HuH-7.5 (cell line): ENCODE measurements around the gene PIK3AP1.
"Not testable (repeated sequence)": the region's sequence is repeated elsewhere in the genome, so short reads cannot be mapped to it uniquely, and the experiment has no call there.

Experiments
- DNase-seq: peaks from one replicate; pipeline ENCODE4 v3.0.0; 2011; ENCODE audit warnings: low spot score

The PIK3AP1 gene

DNA sequence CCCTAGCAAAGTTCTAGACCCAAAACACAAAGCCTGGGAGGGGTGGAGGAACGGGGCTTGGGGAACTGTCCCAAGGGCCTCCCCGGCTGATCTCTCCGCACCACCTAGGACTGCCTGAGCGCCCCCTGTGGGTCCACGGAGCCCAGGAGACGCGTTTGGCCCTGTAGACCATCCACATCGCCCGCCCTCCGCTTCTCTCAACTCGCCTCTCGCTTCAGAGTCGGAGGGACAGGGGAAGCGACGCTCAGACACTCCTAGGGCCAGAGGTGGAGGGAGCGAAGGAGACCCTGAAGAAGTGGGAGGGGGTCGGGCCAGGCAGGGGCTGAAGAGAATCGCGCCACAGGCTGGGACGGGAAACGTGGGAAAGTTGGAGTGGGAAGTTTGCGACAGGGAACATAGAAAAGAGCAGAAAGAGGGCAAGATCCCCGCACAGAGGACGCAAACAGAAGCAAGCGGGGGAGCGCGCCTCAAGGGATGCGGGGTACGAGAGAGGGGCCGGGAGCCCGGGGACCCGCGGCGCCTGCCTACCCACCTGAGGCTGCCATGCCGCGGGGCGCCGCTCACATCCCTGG lies 378 bp downstream of the PIK3AP1 start:
- DNase-seq: peak; percentile 82

DNA sequence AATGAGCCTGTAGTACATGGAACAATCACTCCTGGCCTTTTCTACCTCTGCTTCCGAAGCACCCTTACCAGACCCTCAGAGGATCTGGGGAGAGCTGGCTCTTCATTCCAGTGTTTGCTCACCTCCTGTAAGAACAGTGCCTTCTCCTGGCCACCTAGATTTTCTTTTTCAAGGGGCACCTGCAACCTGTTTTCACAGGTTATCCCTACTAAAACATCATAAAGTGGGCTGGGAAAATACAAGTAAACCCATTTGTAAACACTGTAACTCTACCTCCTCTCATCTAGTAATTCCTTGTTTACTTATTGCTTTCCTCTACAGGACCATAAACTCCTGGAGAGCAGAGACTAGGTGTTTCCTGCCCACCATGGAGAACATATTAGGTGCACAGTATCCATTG lies 1.1 kb downstream of the PIK3AP1 start:
- DNase-seq: no peak

DNA sequence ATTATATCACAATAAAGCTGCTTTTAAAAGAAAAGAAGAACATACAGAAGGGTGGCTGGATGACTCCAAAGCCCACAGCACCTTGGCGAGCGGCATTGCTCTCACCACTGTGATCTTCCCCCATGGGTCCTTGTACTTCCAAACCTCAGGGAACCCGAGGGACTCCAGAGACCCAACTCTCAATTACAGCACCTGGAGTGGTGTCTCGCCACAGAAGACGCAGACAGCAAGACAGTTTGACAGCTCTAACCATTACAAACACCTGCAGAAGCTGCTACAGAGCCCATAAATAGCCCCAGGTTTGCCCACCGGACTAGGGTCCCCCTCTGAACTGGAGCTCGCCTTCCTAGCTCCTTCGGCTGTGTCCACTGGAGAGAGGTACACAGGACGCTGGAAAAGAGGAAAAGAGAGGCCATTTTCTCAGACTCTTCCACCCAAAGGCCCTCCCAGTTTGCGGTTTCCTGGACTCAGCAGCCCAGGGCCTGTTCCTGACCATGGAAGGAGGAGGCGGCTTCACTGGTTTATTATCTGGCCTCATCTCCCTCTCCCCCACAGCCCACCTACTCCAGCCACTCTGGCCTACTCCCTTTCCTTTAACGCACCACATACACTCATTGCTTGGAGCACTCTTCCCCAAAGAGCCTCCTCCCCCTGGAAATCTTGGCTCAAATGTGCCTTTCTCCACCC lies 1.9 kb downstream of the PIK3AP1 start:
- DNase-seq: no peak

DNA sequence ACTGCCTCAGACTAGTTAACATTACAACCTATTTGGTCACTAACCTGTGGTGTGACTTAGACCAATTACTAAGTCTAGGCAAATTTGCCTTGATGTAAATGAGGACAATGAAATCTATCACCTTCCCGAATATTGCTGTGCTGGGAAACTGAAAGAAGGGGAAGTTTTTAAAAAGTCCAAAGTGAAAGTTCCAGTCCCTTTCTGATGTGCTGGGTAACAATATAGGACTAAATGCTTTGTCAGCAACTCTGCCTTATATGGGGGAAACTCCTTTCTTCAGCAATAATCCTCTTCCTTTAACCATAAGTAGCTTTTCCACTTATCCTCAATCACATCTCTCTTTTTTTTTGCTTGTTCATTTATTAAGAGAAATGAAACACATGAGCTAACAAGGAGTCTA lies 3.9 kb downstream of the PIK3AP1 start:
- DNase-seq: no peak

DNA sequence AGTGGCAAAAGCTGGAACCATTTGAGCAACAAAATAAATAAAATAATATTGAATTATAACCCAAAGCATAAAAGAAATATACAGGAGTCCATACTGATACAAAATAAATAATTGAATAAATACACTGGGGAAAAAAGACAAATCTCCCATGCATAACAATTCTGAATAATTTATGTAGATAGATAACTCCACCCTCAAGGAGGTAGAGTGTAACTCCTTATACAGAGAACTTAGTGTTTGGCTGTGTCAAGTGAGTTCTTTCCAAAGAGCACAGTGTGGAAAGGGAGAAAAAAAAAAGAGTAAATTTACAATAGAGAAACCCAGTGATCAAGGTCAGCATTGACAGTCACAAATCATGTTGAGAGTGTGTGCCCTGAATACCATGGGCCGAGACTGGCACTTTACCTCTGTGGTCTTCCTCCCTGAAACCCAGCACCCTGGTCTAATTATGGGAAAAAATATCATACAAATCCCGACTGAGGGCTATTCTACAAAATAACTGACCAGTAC lies 5.5 kb downstream of the PIK3AP1 start:
- no peak for DNase-seq

DNA sequence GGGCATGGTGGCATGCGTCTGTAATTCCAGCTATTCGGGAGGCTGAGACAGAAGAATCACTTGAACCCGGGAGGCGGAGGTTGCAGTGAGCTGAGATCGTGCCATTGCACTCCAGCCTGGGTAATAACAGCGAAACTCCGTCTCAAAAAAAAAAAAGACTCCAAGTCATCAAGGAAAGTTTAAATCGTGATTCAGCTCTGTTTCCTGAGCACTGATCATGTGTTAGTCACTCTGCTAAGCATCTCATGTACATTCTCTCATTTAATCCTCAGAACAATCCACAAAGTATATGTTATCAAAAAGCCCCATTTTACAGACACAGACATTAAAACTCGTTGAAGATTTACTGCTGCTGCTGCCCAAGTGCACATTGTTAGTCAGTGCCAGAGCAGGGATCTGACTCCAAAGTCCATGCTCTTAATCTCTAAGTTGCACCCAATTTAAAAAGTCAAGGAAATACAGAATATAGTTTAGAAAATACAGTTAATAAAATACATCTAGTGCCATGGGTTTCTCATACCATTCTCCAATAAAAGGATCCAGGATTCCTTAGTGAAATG lies 6.2 kb downstream of the PIK3AP1 start:
- no peak for DNase-seq

DNA sequence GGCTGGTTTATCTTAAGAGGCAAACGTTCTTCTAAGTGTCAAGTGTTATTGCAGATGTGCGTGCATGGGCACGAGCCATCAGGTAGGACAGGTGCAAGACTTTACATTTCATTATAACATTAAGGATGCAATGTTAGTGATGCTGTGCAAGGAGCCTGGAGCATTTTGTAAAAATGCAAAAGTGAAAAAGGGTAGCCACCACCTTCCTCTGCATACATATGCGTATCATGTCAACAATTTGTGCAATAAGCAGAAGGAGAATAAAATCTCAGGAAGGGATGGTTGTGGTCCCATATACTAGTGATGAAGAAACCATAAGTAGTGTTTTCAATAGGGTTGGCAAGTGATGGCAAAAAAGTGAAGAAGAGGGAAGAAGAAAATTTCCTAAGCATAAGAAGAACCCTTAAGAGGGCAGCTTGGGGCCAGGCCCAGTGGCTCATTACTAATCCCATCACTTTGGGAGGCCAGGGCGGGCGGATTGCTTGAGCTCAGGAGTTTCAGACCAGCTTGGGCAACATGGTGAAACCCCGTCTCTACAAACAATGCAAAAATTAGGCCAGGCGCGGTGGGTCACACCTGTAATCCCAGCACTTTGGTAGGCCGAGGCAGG lies 7.5 kb downstream of the PIK3AP1 start:
- no peak for DNase-seq

DNA sequence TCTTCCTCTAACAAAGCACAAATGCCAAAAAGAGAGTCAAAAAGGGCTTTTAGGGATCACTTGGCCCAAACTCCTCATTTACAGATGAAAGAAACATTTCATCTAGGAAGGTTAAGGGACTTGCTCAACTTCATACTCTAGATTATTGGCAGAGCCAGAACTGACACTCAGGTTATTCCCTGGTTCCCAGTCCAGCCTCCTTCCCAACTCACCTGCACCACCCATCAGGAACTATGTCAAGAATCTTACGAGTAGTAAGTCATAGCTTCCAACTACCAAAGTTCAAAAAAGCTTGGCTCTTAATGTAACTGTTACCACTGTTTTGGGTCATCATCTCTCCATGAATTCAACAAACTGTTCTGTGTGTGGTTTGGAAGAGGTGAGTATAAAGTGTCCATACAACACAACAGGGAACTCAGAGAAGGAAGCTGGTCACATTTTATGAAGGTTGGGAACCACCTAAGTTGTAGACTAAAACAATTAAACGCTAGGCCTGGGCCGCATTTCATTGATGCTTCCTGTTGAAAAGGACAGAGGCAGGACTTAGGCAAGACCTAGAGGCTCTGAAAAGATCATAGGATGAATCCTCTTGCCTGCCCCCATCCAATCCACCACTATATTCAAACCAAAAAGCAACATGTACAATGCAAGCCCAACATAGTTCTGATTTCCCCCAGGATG lies 9.1 kb downstream of the PIK3AP1 start:
- no peak for DNase-seq

DNA sequence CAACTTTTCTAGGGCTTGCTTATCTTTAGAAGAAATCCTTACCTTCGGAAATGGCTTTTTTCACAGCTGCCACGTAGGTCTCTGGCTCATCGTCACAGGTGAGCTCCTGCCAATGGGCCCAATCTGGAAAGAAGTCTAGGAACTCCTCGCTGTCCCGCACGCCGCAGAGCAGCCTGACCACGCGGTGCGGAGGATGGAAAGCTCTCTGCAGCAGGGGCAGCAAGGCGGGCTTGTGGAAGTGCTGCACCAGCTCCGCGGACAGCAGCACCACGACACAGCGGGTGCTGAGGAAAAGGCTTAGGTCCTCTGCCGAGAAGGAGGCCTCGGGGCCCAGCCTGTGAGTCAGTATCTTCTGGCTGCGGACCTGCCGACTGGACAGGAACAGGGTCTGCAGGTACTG lies 10.8 kb downstream of the PIK3AP1 start:
- DNase-seq: no peak

DNA sequence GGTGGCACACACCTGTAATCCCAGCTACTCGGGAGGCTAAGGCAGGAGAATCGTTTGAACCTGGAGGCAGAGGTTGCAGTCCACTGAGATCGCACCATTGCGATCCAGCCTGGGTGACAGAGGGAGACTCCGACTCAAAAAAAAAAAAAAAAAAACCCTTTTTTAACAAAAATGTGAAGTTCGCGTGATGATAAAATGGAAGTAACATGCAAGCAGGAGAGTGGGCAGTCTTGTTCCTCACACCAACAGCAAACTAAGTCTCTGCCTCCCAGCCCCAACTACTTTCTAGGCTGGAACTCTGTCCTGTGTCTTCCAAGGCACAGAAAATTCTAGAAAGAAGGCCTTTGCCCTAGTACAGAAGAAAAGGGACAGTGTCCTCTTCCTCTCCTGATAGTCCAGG lies 11.3 kb downstream of the PIK3AP1 start:
- DNase-seq: no peak

DNA sequence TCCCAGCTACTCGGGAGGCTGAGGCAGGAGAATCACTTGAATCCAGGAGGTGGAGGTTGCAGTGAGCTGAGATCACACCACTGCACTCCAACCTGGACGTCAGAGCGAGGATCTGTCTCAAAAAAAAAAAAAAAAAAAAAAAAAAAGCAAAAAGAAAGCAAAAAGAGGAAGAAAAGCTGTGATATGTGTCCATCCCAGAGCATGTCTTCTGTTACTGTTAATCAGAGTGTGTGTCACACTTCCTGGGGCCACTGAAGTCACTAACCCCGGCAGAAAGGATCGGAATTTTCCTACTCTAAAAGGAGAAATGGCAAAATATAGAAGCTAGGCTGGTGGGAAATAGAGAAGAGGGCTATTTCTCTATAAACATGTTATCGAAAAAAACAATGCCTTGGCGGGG lies 11.9 kb downstream of the PIK3AP1 start:
- no peak for DNase-seq

DNA sequence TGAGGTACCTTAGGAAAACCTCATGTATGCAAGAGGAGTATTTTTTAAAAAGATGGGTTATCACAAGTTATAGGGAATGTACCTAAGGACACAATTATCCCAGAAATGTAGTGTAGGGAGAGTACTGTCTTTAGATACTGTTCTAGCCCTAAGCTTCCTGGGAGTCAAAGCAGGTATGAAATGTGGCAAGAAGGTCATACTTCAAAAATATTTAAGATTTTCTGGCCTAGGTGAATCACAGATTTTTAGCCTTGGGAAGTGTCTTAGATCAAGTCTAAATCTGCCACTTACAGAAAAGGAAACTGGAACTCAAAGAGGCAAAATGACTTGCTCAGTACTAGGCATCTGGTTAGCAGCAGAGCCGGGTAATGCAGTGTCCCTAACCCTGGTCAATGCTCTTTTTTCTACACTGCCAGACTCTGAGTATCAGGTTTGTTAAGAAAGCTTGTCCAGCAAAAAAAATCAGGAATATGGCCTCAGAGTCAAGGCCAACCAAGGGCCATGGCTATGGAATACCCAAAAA lies 13.9 kb downstream of the PIK3AP1 start:
- no peak for DNase-seq

DNA sequence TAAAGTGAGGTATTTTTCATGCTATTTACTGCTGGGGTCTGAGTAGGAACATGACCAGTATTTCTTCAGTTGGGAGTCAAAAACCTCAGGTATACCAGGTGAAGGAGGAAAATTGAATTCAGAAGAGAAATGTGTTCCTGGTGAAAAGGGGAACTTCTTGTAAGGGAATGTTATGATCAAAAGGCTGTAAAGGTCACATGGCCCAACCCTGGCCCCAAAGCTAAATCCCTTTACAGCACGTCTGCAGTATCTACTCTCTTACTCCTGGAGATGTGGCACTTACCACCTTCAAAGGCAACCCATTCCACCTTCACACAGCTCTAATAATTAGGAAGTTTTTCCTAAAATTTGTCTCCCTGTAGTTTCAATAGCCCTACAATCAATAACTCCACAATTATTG lies 15.2 kb downstream of the PIK3AP1 start:
- DNase-seq: no peak

DNA sequence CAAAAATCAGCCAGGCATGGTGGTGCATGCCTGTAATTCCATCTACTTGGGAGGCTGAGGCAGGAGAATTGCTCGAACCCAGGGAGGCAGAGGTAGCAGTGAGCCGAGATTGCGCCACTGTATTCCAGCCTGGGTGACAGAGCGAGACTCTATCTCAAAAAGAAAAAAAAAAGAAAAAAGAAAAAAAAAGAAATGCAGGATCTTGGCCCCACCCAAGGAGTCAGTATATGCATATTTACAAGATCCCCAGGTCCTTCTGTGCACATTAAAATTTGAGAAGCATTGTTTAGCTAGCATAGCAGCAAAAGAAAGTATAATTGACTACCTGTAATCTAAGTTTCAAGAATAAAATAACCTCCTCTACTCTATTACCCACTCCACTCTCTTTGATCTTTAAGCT lies 15.8 kb downstream of the PIK3AP1 start:
- no peak for DNase-seq

DNA sequence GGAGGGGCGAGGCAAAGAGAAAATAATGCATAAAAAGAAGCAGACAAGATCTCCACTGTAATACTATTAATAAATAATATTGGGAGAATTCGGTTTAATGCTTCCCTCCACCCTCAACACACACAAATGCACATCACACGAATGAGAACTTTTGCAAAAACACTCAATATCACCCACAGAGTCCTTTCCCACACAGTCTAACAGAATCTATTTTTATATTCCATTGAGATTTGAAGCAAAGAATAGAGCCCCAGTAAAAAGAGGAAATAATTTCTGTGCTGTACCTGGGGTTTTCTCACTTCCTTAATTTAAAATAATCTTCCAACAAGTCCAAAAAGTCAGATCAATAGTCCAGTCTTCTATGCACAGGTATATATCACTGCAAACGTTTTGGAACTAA lies 17.0 kb downstream of the PIK3AP1 start:
- no peak for DNase-seq

DNA sequence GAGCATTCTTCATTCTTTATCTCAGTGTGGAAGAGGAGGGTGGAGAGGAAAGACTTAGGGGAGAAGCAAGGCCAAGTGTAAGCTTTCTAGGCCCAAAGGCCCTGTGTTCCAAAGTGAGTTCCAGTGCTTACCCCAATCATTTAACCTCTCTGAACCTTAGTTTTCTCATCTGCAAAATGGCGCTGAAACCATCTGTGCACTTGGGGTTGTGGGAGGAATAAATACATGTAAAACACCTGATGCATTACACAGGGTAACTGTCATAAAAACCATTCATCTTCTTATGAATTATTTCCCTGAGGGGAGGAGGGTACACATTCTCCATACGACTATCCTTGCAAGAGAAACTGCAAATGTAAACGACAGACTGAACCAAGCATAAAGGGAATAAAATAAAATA lies 19.0 kb downstream of the PIK3AP1 start:
- DNase-seq: no peak

DNA sequence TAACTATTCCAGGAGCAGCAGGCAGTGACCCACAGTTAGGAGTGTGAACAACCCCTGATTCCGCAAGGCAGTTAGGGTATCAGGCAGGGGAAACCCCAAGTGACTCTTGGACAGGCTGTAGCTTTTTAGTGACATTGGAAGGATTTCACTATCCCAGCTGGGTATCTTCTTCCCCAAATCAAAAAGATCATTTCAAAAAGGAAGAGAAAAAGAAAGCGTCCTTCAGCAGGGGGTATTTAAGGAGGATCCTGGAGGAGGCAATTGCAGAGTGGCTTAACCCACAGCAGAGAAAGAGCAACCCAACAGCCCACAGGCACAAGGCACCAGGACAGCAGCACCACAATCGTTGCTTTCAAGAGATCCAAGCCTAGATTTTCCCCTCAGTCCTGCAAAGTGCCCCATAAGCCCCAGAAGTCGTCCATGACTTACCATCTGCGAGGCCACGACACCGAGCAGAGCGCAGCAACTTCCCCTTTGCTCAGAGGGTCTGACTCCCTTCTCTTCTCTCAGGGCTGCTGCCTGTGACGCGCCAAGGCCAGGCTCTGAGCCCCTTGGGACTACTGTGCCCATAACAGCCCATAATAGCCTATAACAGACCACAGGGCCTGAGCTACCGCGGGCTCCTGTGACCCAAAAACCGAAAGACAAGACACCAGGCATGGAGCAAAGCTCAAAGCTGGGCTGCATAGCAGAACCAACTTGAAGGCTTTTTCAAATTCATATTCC lies 19.8 kb downstream of the PIK3AP1 start:
- no peak for DNase-seq

DNA sequence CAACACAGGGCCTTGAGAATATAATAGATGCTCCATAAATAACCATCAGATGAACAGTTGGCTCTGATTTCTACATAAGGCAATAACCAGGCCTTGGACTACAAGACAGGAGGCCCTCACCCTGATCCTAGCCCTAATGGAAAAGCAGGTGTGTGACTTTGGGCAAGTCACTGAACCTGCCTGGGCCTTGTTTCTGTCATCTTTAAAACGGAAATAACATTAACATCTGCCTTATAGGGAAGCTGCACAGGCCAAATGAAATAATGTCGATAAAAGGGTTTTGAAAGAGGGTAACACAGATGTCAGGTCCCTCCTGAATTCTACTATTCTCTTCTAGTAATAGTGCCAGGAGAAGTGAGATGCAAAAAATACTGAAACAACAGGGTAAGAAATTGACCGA lies 20.7 kb downstream of the PIK3AP1 start:
- DNase-seq: no peak

DNA sequence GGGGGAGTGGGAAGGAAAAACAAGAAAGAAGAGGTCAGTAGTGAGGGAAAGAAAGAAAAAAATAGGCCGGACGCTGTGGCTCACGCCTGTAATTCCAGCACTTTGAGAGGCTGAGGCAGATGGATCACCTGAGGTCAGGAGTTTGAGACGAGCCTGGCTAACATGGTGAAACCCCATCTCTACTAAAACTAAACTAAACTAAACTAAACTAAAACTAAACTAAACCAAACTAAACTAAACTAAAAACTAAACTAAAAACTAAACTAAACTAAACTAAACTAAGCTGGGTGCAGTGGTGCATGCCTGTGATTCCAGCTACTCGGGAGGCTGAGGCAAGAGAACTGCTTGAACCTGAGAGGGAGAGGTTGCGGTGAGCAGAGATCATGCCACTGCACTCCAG lies 22.0 kb downstream of the PIK3AP1 start:
- not testable (repeated sequence) for DNase-seq

DNA sequence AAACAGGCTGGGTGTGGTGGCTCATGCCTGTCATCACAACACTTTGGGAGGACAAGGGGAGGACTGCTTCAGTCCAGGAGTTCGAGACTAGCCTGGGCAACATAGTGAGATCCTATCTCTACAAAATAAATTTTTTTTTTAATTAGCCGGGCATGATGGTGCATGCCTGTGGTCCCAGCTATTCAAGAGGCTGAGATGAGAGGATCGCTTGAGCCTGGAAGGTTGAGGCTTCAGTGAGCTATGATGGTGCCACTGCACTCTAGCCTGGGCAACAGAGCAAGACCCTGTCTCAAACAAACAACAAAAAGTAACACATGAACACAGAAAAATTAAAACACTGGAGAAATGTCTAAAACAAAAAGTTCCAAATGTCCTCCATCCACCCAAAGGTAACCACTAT lies 22.9 kb downstream of the PIK3AP1 start:
- no peak for DNase-seq

DNA sequence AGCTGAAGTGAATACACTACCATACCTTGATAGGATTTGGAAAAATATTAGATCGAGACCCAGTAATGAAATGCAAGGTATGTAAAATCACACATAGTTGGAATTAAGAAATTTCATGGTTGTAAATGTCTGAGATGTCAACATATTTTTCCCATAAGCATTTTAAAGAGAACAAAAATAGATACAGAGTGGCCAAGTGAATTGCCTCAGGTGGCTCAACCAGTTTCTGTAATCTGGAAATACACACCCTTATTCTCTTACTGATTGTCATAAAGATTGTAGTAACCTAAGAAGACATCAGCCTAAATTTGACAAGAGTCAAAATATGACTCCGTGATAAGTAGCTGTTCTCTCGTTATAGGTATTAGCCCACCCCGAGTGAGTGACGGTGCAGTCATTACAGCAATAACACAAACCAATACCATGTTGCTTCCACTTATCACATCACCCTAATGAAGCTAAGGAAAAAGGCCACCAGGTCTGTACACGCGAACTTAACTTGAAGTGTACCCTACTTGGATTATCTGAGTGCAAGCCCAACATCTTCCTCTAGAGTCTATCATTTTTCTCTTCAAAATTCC lies 23.4 kb downstream of the PIK3AP1 start:
- DNase-seq: no peak
